MM.1S (cell line): Measurements from ENCODE around the gene BTG4.
A peak's percentile ranks its signal among the peaks of the same experiment; 100 is the strongest.

Experiments
- DNase-seq: peaks from one replicate; pipeline ENCODE4 v3.0.0-alpha.2; 2015
- H2AFZ ChIP-seq: fragments of 300-600 bp; sonication (generic); 2 replicates; pipeline ENCODE4 v1.6.0; 2016; ENCODE audit warnings: antibody characterized with exemption, low read length
- H3F3A ChIP-seq: fragments of 300-600 bp; sonication (generic); 2 replicates; pipeline ENCODE4 v1.6.1; 2016; ENCODE audit warnings: mild to moderate bottlenecking, antibody characterized with exemption, low read length, moderate library complexity, mixed read lengths; ENCODE audit not compliant: insufficient read depth
- H3K27ac ChIP-seq: fragments of 300-600 bp; sonication (generic); 2 replicates; pipeline ENCODE4 v1.5.1; 2016; ENCODE audit warnings: mild to moderate bottlenecking, low read length
- H3K27me3 ChIP-seq: fragments of 300-600 bp; sonication (generic); replicated peaks from 2 replicates; pipeline ENCODE4 v1.6.0; 2016; ENCODE audit warnings: low read length; ENCODE audit not compliant: insufficient read depth
- H3K36me3 ChIP-seq: fragments of 300-600 bp; sonication (generic); replicated peaks from 2 replicates; pipeline ENCODE4 v1.6.1; 2016; ENCODE audit warnings: mild to moderate bottlenecking, low read length, mixed read lengths; ENCODE audit not compliant: insufficient read depth
- H3K4me1 ChIP-seq: fragments of 300-600 bp; sonication (generic); 2 replicates; pipeline ENCODE4 v1.6.1; 2016; ENCODE audit warnings: low read length, mixed read lengths
- H3K4me2 ChIP-seq: fragments of 300-600 bp; sonication (generic); 2 replicates; pipeline ENCODE4 v1.6.0; 2016; ENCODE audit warnings: low read depth, low read length
- H3K4me3 ChIP-seq: fragments of 300-600 bp; sonication (generic); 2 replicates; pipeline ENCODE4 v1.5.1; 2016; ENCODE audit warnings: low read length, mixed read lengths
- H3K79me2 ChIP-seq: fragments of 300-600 bp; sonication (generic); 2 replicates; pipeline ENCODE4 v1.6.1; 2016; ENCODE audit warnings: mixed run types, low read length, mixed read lengths
- H3K9ac ChIP-seq: fragments of 300-600 bp; sonication (generic); 2 replicates; pipeline ENCODE4 v1.6.1; 2016; ENCODE audit warnings: low read length, mixed read lengths
- H3K9me2 ChIP-seq: fragments of 300-600 bp; sonication (generic); replicated peaks from 2 replicates; pipeline ENCODE4 v1.6.1; 2016; ENCODE audit warnings: mild to moderate bottlenecking, low read length, mixed read lengths; ENCODE audit not compliant: insufficient read depth
- H3K9me3 ChIP-seq: fragments of 300-600 bp; sonication (generic); replicated peaks from 2 replicates; pipeline ENCODE4 v1.6.1; 2016; ENCODE audit warnings: mild to moderate bottlenecking, low read length, mixed read lengths; ENCODE audit not compliant: insufficient read depth
- H4K20me1 ChIP-seq: fragments of 300-600 bp; sonication (generic); 2 replicates; pipeline ENCODE4 v1.6.1; 2016; ENCODE audit warnings: mild to moderate bottlenecking, low read length, moderate library complexity, mixed read lengths; ENCODE audit not compliant: insufficient read depth
- EZH2 ChIP-seq: fragments of 300-600 bp; sonication (generic); optimal IDR thresholded peaks from 2 replicates; pipeline ENCODE3; 2017; ENCODE audit warnings: low read depth, mild to moderate bottlenecking, antibody characterized with exemption, low read length, mixed read lengths
- EZH2phosphoT487 ChIP-seq: fragments of 300-600 bp; sonication (generic); IDR thresholded peaks from 2 replicates; pipeline ENCODE4 v1.6.1; 2018; ENCODE audit warnings: antibody characterized with exemption, low read length
- TF ChIP-seq, protein P1 (sequence below): fragments of 300-600 bp; sonication (generic); IDR thresholded peaks from 2 replicates; pipeline ENCODE4 v1.5.1; 2016; ENCODE audit warnings: antibody characterized with exemption, low read length, mixed read lengths

Gene BTG4

DNA sequence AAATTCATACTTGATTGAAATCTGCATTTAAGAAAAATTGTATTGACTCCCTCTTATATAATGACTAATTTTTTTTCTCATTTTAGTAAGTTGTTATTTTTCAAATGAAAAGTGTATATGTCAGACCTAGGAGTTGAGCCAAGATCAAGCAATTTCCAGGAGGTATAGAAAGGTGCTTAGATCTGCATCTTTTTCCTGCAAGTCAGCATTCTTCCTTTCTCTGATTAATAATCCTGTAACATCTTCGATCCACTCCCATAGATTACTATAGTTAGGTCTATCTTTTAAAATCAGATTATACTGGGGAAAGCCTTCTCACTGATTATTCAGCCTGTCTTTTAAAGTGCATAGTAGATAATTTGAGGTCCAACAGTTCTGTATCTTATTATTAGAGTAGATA lies 15.1 kb upstream of the BTG4 start:
- no peak overlapping the region for H2AFZ ChIP-seq
- TF ChIP-seq EZH2phosphoT487 (no peak), EZH2 (no peak)
- TF ChIP-seq, protein P1, sequence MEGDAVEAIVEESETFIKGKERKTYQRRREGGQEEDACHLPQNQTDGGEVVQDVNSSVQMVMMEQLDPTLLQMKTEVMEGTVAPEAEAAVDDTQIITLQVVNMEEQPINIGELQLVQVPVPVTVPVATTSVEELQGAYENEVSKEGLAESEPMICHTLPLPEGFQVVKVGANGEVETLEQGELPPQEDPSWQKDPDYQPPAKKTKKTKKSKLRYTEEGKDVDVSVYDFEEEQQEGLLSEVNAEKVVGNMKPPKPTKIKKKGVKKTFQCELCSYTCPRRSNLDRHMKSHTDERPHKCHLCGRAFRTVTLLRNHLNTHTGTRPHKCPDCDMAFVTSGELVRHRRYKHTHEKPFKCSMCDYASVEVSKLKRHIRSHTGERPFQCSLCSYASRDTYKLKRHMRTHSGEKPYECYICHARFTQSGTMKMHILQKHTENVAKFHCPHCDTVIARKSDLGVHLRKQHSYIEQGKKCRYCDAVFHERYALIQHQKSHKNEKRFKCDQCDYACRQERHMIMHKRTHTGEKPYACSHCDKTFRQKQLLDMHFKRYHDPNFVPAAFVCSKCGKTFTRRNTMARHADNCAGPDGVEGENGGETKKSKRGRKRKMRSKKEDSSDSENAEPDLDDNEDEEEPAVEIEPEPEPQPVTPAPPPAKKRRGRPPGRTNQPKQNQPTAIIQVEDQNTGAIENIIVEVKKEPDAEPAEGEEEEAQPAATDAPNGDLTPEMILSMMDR = no peak
- peaks cover 15% of the 10 kb centered on the region for H3F3A ChIP-seq
- no peaks in the 10 kb centered on the region for H4K20me1 ChIP-seq
- no peaks in the 10 kb centered on the region for H3K36me3 ChIP-seq
- no peak overlapping the region for H3K4me2 ChIP-seq
- H3K9me3 ChIP-seq = no peaks in the 10 kb centered on the region
- DNase-seq = no peak
- no peak overlapping the region for H3K4me3 ChIP-seq
- no peaks in the 10 kb centered on the region for H3K9me2 ChIP-seq
- H3K9ac ChIP-seq = no peak overlapping the region
- H3K27me3 ChIP-seq = no peaks in the 10 kb centered on the region
- no peaks in the 10 kb centered on the region for H3K79me2 ChIP-seq
- no peak overlapping the region for H3K27ac ChIP-seq
- peaks cover 29% of the 10 kb centered on the region for H3K4me1 ChIP-seq

GRCh38 chr11:111526501-111526900 lies 14.3 kb upstream of the BTG4 start:
- TF ChIP-seq, protein P1 = no peak
- no peak for TF ChIP-seq EZH2
- no peak for TF ChIP-seq EZH2phosphoT487
- Histone ChIP-seq H3K27me3 (no peaks in the 10 kb centered on the region), H3K4me3 (no peak overlapping the region), H3F3A (peaks cover 7% of the 10 kb centered on the region), H3K9ac (no peak overlapping the region), H3K4me2 (no peak overlapping the region), H3K4me1 (peaks cover 24% of the 10 kb centered on the region), H4K20me1 (no peaks in the 10 kb centered on the region), H2AFZ (no peak overlapping the region), H3K9me2 (no peaks in the 10 kb centered on the region), H3K79me2 (no peaks in the 10 kb centered on the region), H3K27ac (no peak overlapping the region), H3K9me3 (no peaks in the 10 kb centered on the region), H3K36me3 (no peaks in the 10 kb centered on the region)
- DNase-seq = peak; percentile 56

DNA sequence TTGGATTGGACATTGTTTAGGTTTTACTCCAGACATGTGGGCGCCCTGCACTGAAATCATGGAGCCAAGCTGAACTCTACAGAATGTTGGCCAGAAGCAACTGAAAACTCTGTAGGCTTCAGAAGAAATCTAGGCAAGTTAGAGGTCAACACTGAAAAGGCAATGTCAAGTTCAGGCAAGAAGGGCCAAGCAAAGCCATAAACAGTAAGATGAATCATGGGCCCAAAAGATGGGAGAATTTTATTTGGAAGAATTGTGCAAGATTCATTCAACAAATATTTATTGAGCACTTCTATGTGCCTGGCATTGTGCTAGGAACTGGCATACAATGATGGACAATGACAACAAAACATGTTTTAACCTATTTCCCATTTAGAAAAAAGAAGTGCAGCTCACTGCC lies 13.3 kb upstream of the BTG4 start:
- no peaks in the 10 kb centered on the region for H3K9me2 ChIP-seq
- H3K9ac ChIP-seq = no peak overlapping the region
- H3K4me1 ChIP-seq = peaks cover 14% of the 10 kb centered on the region
- no peak overlapping the region for H3K4me3 ChIP-seq
- H3K36me3 ChIP-seq = no peaks in the 10 kb centered on the region
- H3K27ac ChIP-seq = no peak overlapping the region
- no peak for DNase-seq
- H3F3A ChIP-seq = no peaks in the 10 kb centered on the region
- H3K4me2 ChIP-seq = no peak overlapping the region
- no peak overlapping the region for H2AFZ ChIP-seq
- no peaks in the 10 kb centered on the region for H3K79me2 ChIP-seq
- H3K27me3 ChIP-seq = no peaks in the 10 kb centered on the region
- no peaks in the 10 kb centered on the region for H3K9me3 ChIP-seq
- no peak for TF ChIP-seq EZH2
- TF ChIP-seq, protein P1 = no peak
- TF ChIP-seq EZH2phosphoT487 = no peak
- H4K20me1 ChIP-seq = no peaks in the 10 kb centered on the region

GRCh38 chr11:111524056-111524455 lies 11.9 kb upstream of the BTG4 start:
- Histone ChIP-seq H3K9me2 (no peaks in the 10 kb centered on the region), H3K79me2 (no peaks in the 10 kb centered on the region), H3K9me3 (no peaks in the 10 kb centered on the region), H3K36me3 (no peaks in the 10 kb centered on the region), H3K4me2 (no peak overlapping the region), H3K27me3 (no peaks in the 10 kb centered on the region), H3K27ac (no peak overlapping the region), H3K9ac (no peak overlapping the region), H2AFZ (no peak overlapping the region), H3F3A (no peaks in the 10 kb centered on the region), H3K4me1 (peaks cover 14% of the 10 kb centered on the region), H4K20me1 (no peaks in the 10 kb centered on the region), H3K4me3 (no peak overlapping the region)
- TF ChIP-seq, protein P1 = no peak
- TF ChIP-seq EZH2 (no peak), EZH2phosphoT487 (no peak)
- no peak for DNase-seq
